ENCODE data around the gene SLC28A1. TPM values are rescaled to one million over a fixed set of nuclear protein-coding genes. Genes with fewer than 3 reads are reported as not detected.
A peak's percentile ranks its signal among the peaks of the same experiment; 100 is the strongest.

The SLC28A1 gene
- total and polyA plus RNA-seq, 4 donors, result 0.09 to 39.7 (median 18.3) TPM

- no peak for TF ChIP-seq REST (IDR thresholded peaks at IDR 0.05)
- no peak for TF ChIP-seq SP1 (IDR thresholded peaks at IDR 0.05)
- TF ChIP-seq NR2F2 (IDR thresholded peaks at IDR 0.05), result no peak
- 94% methylated on average over 4 of the region's 4 CpGs for WGBS
- Histone ChIP-seq H3K4me1 (ENCODE audit: control insufficient read depth in 4 of 4, insufficient read depth in 4 of 4, low read length in 3 of 4) (peaks cover 0 to 2% (median 0%) of the 10 kb centered on the region in 4 donors), H3K9me3 (ENCODE audit: control insufficient read depth in 4 of 4, low read length in 3 of 4) (no peaks in the 10 kb centered on the region), H3K27me3 (ENCODE audit: control insufficient read depth in 4 of 4, insufficient read depth in 4 of 4, low read length in 3 of 4) (no peaks in the 10 kb centered on the region), H3K4me3 (ENCODE audit: low read depth in 1 of 3, low read length in 3 of 3) (no peak overlapping the region), H3K27ac (ENCODE audit: low read depth in 1 of 2, low read length in 2 of 2) (no peak overlapping the region), H3K36me3 (ENCODE audit: control insufficient read depth in 4 of 4, insufficient read depth in 3 of 4, low read depth in 1 of 4, low read length in 3 of 4) (peaks cover 0 to 10% (median 5%) of the 10 kb centered on the region in 4 donors), H3K9ac (ENCODE audit: low read depth in 1 of 2, low read length in 2 of 2) (no peak overlapping the region)
- no peak for DNase-seq (ENCODE audit: low spot score)
Observed at GRCh38 chr15:84953136-84953535, 68.7 kb downstream of the SLC28A1 start.

- Histone ChIP-seq H3K36me3 (ENCODE audit: control insufficient read depth in 4 of 4, insufficient read depth in 3 of 4, low read depth in 1 of 4, low read length in 3 of 4) (peaks cover 0 to 6% (median 3%) of the 10 kb centered on the region in 4 donors), H3K9me3 (ENCODE audit: control insufficient read depth in 4 of 4, low read length in 3 of 4) (no peaks in the 10 kb centered on the region), H3K4me3 (ENCODE audit: low read depth in 1 of 3, low read length in 3 of 3) (no peak overlapping the region), H3K27ac (ENCODE audit: low read depth in 1 of 2, low read length in 2 of 2) (no peak overlapping the region), H3K9ac (ENCODE audit: low read depth in 1 of 2, low read length in 2 of 2) (no peak overlapping the region), H3K4me1 (ENCODE audit: control insufficient read depth in 4 of 4, insufficient read depth in 4 of 4, low read length in 3 of 4) (peaks cover 0 to 2% (median 0%) of the 10 kb centered on the region in 4 donors), H3K27me3 (ENCODE audit: control insufficient read depth in 4 of 4, insufficient read depth in 4 of 4, low read length in 3 of 4) (no peaks in the 10 kb centered on the region)
- DNase-seq (ENCODE audit: low spot score), result no peak
- TF ChIP-seq GABPA (IDR thresholded peaks at IDR 0.05 in 1 of 2, conservative IDR thresholded peaks at IDR 0.05 in 1 of 2) (no peak), RXRA (IDR thresholded peaks at IDR 0.05) (no peak), SP1 (IDR thresholded peaks at IDR 0.05) (no peak), ATF3 (IDR thresholded peaks at IDR 0.05) (no peak), EGR1 (IDR thresholded peaks at IDR 0.05; ENCODE audit: low read depth in 2 of 2) (no peak), MAX (IDR thresholded peaks at IDR 0.05) (no peak), RAD21 (IDR thresholded peaks at IDR 0.05) (no peak), HNF4G (IDR thresholded peaks at IDR 0.05) (no peak), TAF1 (conservative IDR thresholded peaks at IDR 0.05) (no peak), FOXA2 (IDR thresholded peaks at IDR 0.05) (no peak), JUND (IDR thresholded peaks at IDR 0.05) (no peak)
- 82% methylated on average over 1 of the region's 1 CpG for WGBS
Observed at GRCh38 chr15:84953726-84954125, 69.3 kb downstream of the SLC28A1 start.

GRCh38 chr15:84955089-84955848, 70.8 kb downstream of the SLC28A1 start:
- Histone ChIP-seq H3K9me3 (ENCODE audit: control insufficient read depth in 4 of 4, low read length in 3 of 4) (no peaks in the 10 kb centered on the region), H3K27ac (ENCODE audit: low read depth in 1 of 2, low read length in 2 of 2) (no peak overlapping the region), H3K9ac (ENCODE audit: low read depth in 1 of 2, low read length in 2 of 2) (no peak overlapping the region), H3K27me3 (ENCODE audit: control insufficient read depth in 4 of 4, insufficient read depth in 4 of 4, low read length in 3 of 4) (no peaks in the 10 kb centered on the region), H3K4me3 (ENCODE audit: low read depth in 1 of 3, low read length in 3 of 3) (no peak overlapping the region), H3K36me3 (ENCODE audit: control insufficient read depth in 4 of 4, insufficient read depth in 3 of 4, low read depth in 1 of 4, low read length in 3 of 4) (peaks cover 0 to 2% (median 0%) of the 10 kb centered on the region in 4 donors), H3K4me1 (ENCODE audit: control insufficient read depth in 4 of 4, insufficient read depth in 4 of 4, low read length in 3 of 4) (peaks cover 0 to 4% (median 0%) of the 10 kb centered on the region in 4 donors)
- peak; percentile 56 for DNase-seq (ENCODE audit: low spot score)
- WGBS, result 28% methylated on average over 15 of the region's 15 CpGs
- peak; percentile 98 for TF ChIP-seq RAD21 (IDR thresholded peaks at IDR 0.05)
- TF ChIP-seq CTCF (IDR thresholded peaks at IDR 0.05; ENCODE audit: low read depth, low read length, missing input control), result peak; percentile 89
- no peak for TF ChIP-seq ZBTB33 (IDR thresholded peaks at IDR 0.05)
- TF ChIP-seq ATF3 (IDR thresholded peaks at IDR 0.05), result no peak
- TF ChIP-seq MAX (IDR thresholded peaks at IDR 0.05), result no peak
- peak in 1 of 2 donors; percentile 19 for TF ChIP-seq RXRA (IDR thresholded peaks at IDR 0.05)
- no peak for TF ChIP-seq YY1 (IDR thresholded peaks at IDR 0.05)
- peak in 1 of 2 donors; percentile 13 for TF ChIP-seq HNF4A (conservative IDR thresholded peaks at IDR 0.05)
- no peak for TF ChIP-seq SP1 (IDR thresholded peaks at IDR 0.05)
- TF ChIP-seq FOXA2 (IDR thresholded peaks at IDR 0.05), result no peak
- peak; percentile 25 for TF ChIP-seq NR2F2 (IDR thresholded peaks at IDR 0.05)
